NCI-H2196 treated with DMSO at 0.1 percent for 48 hours (cell line): Measurements from ENCODE around the gene ACSS3.

Experiments
- DNase-seq: peaks from one replicate; lab custom pipeline; 2025; ENCODE audit not compliant: unreplicated experiment; lab: John Stamatoyannopoulos, UW

Gene ACSS3

DNA sequence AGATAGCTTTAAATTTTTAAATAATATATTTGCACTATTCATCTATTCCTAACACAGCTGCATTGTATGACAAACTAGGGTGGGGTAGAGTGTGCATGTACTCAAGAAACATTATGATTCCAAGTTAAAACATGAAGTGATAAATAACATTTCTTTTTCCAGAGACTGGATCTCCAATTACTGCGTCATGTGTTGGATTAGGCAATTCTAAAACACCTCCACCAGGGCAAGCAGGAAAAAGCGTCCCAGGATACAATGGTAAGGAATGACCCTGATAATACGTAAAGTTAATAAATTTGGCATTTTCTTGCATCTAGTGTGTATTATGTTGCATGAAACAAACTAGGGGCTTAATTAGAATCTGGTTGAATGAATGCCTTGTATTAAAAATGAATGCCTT, 138.9 kb downstream of the ACSS3 start:
- no peak for DNase-seq

DNA sequence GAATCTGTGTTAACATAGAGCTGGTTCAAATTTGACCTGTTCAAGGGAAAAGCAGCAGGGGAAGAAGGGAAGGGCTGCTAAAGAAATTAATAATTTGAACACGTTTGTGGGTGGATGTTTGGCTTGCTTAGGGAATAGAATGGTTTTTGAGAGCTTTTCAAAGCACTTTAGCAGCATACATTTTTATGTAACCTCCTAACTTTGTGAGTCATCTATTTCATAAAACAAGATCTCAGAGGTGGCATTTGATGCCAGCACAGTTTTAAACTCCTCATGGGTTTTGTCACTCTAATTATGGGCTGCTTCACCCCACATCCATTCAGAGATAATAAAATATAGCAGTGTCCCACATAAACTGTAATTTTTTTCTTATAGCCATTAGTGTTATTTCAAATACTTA, 143.8 kb downstream of the ACSS3 start:
- DNase-seq, result no peak

DNA sequence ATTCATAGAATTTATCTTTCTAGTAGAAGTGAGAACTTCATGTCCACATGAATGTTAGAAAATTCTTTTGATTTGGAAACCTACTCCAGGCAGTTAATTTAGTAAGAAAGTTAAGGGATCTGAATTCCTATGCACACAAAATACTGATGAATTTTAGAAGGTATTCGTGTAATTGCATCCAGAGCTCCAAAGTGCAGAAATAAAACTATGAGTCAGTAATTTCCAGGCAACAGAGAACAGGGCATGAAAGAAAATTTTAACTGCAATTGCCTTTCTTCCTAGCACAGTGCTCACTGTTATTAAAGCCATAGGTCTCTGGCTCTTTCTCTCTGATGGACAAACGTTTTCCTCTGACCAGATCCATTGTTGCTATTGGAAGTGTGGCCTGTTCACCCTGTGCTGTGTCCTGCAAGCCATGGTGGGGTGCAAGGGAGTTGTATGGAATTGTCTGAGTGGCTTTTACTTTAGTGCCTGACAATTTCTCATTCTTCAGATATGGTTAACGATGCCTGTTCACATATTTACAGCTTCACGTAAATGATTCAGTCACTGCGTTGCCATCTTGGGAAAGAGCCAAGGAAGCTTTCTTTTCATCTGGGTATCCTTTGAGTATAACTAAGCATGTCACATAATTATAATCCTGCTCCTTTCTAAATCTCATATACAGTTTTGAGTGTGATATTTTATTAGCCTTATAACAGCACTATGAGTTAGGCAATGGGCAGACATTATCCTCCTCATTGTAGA, 145.1 kb downstream of the ACSS3 start:
- DNase-seq, result no peak

DNA sequence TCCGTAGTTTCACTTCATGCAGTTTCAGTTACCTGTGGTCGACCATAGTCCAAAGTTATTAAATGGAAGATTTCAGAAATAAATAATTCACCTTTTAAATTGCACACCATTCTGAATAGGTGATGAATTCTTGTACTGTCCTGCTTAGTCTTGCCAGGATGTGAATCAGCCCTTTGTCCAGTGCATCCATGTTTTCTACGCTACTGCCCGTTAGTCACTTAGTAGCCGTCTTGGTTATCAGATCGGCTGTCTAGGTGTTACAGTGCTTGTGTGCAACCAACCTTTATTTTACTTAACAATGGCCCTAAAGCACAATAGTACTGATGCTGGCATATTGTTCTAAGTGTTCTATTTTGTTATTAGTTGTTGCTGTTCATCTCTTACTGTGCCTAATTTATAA, 146.7 kb downstream of the ACSS3 start:
- DNase-seq, result no peak

DNA sequence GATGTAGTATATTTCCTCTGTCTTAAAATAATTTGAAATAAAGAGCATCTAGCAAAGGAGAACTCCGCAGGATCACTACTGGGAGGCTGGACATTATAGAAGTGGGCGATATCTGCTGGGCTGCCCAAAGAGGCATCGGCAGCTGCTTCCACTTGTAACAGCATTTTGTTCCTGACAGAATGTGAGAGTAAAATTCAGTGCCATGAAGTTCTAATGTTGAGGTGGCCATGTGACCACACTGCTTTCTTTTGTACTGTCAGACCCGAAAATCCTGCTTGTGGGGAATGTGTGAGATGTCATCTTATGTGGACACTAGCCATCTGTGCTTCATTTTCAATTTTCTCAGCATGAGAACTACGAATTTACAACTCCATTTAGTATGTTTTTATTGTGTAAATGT, 151.9 kb downstream of the ACSS3 start:
- DNase-seq, result no peak

DNA sequence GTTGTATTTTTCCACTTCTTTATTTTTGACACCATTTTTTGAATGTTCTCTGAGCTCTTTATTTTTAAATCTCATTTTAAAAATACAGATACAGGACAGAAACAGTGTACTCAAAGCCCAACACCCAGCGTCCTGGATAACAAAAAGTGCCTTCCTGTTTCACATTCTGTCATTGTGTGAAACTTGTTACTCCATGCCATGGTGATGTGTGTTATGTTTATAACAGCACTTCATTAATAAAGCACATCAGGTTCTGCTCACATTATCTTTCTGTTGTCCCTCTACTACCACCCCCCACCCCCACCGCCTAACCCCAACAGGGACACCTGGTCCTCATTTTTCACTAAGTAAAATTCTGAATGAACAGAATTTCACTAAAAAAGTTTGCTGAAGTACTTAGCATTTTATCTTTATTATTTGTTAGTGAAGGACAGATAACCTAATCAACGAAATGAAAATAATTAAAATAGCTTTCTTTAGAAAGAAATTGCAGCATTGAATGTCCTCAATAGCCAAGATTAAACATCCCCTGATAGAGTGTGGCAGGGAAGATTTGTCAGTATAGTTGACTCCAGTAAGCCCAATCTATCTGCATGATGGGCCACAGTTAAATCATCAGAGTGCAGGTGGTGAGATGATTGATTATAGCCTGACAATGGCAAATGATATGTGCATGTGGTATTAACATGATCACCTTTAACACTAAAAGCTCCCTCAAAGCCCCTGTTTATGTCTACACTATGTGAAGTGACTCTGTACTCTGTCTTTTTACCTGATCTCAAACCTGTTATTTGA, 153.9 kb downstream of the ACSS3 start:
- DNase-seq, result no peak

DNA sequence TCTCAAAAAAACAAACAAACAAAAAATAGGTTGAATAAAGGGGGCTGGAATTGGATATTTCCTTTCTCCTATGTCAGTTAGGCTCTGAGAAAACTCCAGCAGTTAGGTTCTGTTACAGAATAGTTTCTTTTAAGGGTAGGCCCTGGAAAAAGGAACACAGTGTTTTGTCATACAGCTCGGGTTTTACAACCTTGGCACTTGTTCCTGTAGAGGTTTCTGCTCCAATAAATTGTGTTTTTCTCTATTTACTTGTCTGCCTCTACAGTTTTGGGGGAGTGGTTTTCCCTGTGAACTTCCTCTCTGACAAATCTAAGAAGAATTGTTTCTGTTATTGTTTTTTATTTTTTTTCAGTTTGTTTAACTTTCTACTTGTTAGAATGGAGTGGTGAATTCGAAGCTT, 167.6 kb downstream of the ACSS3 start:
- DNase-seq, result no peak

DNA sequence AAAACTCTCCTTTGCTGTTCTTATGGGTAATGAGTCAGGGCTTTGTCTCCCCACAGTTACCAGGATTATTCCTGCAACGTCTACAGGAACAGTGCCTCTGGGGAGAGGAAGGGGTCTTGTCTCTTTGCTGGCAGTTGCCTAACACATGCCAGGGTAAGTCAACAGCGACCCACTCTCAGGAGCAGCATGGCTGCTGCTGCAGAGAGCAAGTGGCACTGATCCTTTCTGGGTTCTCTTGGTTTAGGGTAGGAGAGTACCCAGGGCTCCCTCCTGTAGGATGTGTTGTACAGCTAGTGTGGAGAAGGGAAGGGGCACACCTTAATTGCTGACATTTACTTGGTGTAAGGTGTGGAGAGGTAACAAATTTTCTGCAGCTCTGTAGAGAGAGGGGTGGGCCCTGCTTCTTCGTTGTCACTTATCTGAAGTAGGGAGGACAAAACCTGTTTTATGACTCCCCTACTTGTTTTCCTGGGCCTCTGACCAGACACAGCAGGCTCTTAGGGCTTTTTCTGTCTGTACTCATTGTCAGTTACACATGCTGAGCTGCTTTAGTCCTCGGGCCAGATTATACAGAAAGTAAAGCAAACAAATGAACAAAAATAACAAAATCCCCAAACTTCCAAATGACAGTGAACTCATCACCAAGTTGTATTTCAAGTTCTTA, 168.2 kb downstream of the ACSS3 start:
- DNase-seq, result no peak

DNA sequence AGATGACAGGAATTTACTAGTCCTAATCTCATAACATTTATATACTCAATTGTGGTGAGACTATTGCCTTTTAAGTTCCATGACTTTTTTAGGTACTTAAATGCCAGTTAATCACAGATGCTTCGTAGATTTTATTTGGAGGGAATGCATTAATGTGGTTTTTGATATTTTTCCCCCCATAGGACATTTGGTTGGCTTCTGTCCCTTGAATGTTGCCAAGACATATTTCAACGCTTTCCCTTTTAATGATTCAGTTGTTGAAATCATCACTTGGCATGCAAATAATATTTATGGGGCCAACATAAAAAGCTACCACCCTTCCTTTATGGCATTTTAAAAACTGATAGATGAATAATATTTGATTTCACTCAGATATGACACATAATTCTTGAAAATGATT, 172.1 kb downstream of the ACSS3 start:
- DNase-seq, result no peak

DNA sequence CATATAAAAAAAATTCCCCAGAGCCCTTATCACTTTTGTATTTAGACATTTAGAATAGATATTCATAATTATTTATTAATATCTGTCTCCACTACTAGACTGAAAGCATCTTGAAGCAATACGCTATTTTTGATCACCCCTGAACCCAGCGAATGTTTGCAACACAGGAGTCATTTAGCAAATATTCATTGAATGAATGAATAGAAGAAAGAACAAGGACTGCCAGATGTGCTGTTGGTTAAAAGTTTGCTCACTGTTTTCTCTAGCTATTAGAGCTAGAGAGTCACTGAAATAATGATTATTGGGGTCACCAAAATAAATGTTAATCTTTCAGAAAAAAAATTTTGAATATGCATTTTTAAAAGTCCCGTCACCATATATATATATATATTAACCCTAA, 174.3 kb downstream of the ACSS3 start:
- DNase-seq, result no peak

DNA sequence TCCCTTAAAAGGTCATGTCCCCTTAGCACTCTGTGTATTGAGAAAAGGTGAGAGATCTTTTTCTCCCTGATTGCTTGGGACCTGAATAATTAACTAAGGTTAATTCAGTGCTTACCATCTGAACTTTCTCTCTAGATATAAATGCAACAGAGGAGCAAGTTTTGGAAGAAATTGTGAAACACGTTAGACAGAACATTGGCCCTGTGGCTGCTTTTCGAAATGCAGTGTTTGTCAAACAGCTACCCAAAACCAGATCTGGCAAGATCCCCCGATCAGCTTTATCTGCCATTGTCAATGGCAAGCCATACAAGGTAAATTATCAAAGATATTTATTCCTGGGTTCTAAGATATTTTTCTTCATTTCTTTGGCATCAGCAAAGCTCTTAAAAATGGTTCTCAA, 175.5 kb downstream of the ACSS3 start:
- no peak for DNase-seq

DNA sequence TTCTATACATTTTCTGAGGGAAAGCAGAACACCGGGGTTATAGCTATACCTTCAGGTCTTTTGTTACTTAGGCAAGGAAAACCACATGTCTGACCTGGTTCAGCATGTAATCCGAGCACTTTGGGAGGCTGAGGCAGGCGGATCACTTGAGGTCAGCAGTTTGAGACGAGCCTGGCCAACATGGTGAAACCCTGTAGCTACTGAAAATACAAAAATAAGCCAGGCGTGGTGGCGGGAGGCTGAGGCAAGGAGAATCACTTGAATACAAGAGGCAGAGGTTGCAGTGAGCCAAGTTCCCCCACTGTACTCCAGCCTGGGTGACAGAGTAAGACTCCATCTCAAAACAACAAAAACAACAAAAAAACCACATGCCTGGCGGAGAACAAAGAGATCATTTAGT, 177.6 kb downstream of the ACSS3 start:
- DNase-seq, result no peak

DNA sequence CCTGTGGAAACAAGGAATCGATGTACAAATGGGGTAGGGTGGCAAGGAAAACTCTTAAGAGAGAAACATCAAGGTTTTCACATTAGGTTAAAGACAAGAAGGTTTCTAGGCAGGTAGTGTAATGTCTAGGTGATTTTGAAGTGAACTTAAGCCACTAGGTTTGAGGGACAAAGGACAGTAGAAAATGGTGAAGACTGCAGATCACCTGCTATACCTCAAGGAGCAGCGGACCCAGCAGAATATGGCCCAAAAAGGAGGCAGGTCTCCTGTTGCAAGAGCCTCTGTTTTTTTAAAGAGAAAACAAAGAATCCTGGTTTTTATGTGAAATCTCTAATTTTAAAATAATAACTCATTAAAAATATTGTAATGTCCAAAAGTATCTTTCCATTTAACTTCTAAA, 178.1 kb downstream of the ACSS3 start:
- DNase-seq, result no peak

DNA sequence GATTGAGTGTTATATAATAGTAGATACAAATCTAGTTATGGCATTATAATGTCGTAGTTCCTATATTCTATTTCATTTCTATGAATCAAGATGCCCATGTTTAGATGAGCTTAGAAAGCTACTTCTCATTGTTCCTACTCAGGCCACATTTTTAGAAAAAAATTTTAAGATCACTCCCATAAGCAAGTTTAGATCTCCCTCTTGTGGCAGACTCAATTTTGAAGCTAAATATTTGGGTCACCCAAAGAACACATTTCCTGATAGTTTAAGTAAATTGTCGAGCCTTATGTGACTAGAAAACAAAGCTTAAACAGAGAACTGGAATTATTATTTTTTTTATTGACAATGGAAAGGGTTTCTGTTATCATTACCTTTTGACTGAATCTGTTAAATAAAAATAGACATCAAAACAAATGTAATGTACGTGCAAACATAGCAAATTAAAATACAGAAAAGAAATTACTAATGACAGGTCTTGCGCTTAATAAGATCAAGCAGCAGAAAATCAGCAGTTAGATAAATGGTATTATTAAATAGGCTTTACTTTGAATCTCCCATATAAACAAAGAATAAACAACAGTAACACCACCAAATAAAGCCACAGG, 180.2 kb downstream of the ACSS3 start:
- no peak for DNase-seq

DNA sequence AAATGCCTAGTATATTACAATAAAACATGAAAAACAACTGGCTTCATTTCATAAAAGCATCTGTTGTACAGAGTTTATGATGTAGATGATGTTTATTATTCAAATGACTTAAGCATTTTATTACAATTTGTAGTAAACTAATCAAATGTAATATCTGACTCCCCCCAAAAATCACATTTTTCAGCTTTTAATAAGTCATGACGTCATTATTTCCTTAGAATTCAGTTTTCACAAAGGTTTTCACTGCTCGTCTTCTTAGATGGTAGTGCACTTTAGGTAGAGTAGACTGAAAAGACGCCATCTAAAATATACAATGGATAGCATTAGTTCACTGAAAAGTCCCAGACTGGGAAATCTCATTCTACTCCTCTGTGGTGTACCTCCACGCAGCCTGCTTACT, 181.5 kb downstream of the ACSS3 start:
- DNase-seq, result no peak

DNA sequence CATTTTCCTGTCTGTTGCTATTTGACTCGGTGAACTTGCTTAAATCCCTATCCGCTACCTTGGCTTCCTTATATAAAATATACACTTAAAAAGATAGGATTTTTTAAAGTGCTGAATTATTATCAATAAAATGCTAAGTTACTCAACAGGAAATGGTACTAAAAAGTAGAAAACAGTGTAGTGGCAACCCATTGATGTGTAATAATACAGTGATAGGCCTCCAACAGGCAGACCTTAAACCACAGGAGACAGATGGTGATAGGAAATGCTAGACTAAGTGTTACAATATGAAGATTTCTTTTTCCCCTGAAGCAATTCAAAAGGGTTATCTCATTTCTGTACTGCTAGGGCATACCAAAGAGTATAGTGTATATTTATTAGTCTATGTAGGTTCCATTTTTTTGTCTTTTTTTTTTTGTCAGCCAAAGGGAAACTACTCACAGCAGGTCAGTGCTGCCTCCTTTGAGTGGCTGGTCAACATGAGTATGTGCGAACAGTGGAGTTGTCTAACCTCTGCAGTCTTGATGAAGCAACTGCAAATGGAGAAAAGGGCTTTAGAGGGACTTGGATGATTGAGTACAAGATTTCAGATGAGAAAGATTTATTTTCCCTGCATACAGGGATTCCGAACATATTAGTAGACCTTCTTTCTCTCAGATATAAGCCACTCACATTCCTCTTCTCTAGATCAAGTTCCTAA, 183.8 kb downstream of the ACSS3 start:
- DNase-seq, result no peak

DNA sequence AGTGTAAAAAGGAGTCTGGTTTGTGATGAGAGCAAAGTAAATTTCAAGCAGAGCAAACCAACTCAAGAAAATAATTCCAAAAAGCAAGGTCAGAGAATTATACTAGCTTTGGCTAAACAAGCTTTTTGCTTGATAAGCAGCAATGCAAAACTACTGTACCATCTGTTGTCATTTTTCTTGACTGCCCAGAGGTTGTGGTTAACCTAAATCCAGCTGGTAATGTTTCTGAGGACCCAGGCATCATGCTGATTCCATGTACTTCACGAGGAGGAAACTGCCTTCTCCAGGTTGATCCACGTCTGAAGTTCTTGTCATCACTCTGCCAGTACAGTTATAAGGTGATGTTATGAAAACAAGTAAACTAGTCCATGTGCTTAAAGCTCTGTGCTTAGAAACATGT, 185.2 kb downstream of the ACSS3 start:
- no peak for DNase-seq

DNA sequence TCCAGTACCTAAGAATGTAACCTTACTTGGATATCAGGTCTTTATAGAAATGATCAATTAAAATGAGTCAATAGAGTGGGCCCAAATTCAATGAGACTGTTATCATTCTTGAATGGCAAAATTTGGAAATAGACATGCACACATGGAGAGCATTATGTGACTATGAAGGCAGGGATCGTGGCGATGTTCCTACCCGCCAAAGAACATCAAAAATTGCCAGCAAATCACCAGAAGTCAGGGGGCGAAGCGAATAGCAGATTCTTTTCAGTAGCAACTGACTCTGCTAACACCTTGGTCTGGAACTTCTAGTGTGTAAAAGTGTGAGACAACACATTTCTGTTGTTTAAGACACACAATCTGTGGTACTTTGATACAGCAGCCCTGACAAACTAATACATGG, 192.5 kb downstream of the ACSS3 start:
- no peak for DNase-seq

DNA sequence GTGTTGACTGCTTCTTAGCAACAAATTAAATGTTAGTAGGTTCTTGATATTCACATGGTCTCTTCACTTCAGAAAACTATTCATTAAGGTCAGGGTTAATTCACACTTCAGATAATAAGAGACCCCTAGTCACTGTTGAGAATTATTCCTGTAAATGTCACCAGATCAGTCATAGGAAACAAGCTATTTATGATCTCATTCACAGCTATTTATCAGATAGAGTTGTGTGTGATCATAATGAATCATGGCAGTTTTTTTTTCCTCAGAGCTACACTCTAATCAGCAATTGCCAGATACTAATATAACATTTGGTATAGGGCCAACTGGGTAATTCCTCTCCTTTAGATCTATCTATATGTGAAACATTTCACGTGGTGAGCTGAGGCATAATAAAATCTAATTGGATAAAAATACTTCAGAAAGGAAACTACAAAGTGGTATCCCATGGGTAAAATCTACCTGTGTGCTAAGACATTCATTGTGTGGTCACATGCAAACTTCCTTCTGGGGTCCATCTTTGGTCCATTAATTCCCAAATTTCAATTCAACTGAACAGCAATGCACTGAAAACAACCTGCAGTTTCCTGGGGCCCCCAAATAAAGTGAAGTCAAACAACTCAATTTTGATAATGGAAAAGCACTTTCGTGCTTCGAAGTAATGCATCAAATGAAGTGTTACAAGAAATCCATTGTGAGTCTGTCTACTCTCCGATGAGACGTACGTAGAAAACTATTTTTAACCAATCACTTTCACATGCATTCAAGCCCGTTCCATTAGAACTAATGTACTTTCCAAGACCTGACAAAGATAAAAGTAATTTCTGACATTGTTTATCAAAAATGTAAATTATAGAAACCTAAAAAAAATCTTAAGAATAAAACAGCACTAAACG, 197.0 kb downstream of the ACSS3 start:
- DNase-seq, result no peak

DNA sequence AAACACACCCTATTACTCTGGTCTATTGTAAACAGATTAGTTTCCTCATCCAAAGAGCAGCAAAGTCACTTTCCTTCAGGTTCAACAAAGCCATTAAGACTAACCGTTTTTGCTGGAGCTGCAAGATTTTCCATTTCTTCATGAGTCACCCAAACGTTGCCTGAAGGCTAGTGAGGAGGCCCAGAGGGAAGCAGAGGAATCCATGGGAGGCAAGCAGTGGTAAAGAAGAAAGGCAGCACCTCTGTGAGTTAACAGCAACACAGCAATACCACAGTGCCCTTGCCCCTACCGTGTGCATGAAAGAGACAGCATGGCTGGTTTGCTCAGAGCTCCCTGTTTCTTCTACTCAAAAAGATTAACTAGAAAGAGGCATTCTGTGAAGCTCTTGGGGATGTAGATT, 206.3 kb downstream of the ACSS3 start:
- DNase-seq, result no peak
